Skin epidermis (tissue), 12 donors: ENCODE measurements around the gene MPDU1.

Experiments
- H3K27ac ChIP-seq, 21 experiments: fragments of 200-600 bp; sonication (generic) in 11 of 21; one replicate each; pipeline ENCODE4 v1.5.0; 2020; ENCODE audit warnings: mild to moderate bottlenecking in 3 of 21, inconsistent platforms in 2 of 21, moderate library complexity in 2 of 21
- H3K4me3 ChIP-seq, 7 experiments: fragments of 200-600 bp; sonication (generic) in 2 of 7; one replicate each; pipeline ENCODE4 v1.5.0; 2020; ENCODE audit warnings: inconsistent platforms in 2 of 7, mild to moderate bottlenecking in 2 of 7, moderate library complexity in 1 of 7

Gene MPDU1

GRCh38 chr17:7577327-7578199 is 6.1 kb upstream of the MPDU1 start:
- H3K4me3 ChIP-seq = no peak overlapping the region
- H3K27ac ChIP-seq = peak overlapping the region in 3 of 21 experiments; percentile 1 to 27 (median 1)

GRCh38 chr17:7579001-7579833 is 4.4 kb upstream of the MPDU1 start, which contains the start of gene CD68:
Gene CD68, plus strand, starts transcription at chr17:7579638. Its CDS starts 40 bp downstream, at chr17:7579678.
- H3K27ac ChIP-seq = peak within 1 kb of the TSS; percentile 43 to 99 (median 92)
- peak within 1 kb of the TSS; percentile 4 to 57 (median 16) for H3K4me3 ChIP-seq

- Histone ChIP-seq H3K27ac (peak overlapping the region; percentile 43 to 99 (median 92)), H3K4me3 (peak overlapping the region; percentile 4 to 57 (median 16))
Measured at GRCh38 chr17:7579834-7580603, 3.6 kb upstream of the MPDU1 start.

GRCh38 chr17:7580604-7581575 is 2.8 kb upstream of the MPDU1 start:
- peak overlapping the region; percentile 4 to 57 (median 18) for H3K4me3 ChIP-seq
- peak overlapping the region in 20 of 21 experiments; percentile 16 to 99 (median 92) for H3K27ac ChIP-seq

- Histone ChIP-seq H3K4me3 (peak overlapping the region; percentile 32 to 57 (median 46)), H3K27ac (peak overlapping the region; percentile 68 to 99 (median 93))
Measured at GRCh38 chr17:7582396-7583252, 1.0 kb upstream of the MPDU1 start.

- Histone ChIP-seq H3K4me3 (peak overlapping the region in 2 of 7 experiments; percentile 50 to 60), H3K27ac (peak overlapping the region in 18 of 21 experiments; percentile 26 to 92 (median 83))
Measured at GRCh38 chr17:7586673-7587419, 3.2 kb downstream of the MPDU1 start.

- peak overlapping the region in 6 of 7 experiments; percentile 30 to 60 (median 48) for H3K4me3 ChIP-seq
- H3K27ac ChIP-seq = peak overlapping the region in 20 of 21 experiments; percentile 28 to 92 (median 84)
Measured at GRCh38 chr17:7587420-7588151, 3.9 kb downstream of the MPDU1 start.

- H3K27ac ChIP-seq = peak overlapping the region; percentile 28 to 92 (median 83)
Measured at GRCh38 chr17:7588553-7589203, 5.0 kb downstream of the MPDU1 start.

GRCh38 chr17:7589204-7589868 is 5.7 kb downstream of the MPDU1 start:
- H3K4me3 ChIP-seq = peak overlapping the region; percentile 30 to 60 (median 47)
- H3K27ac ChIP-seq = peak overlapping the region; percentile 28 to 92 (median 83)

More at GRCh38 chr17:7588553-7589203, 5.0 kb downstream of the MPDU1 start:
- peak overlapping the region; percentile 30 to 60 (median 47) for H3K4me3 ChIP-seq

- Histone ChIP-seq H3K4me3 (peak within 1 kb of the TSS; percentile 30 to 60 (median 47)), H3K27ac (peak within 1 kb of the TSS; percentile 36 to 92 (median 83))
Measured at GRCh38 chr17:7589891-7590691, 6.4 kb downstream of the MPDU1 start, which contains the start of gene SOX15. Gene SOX15, minus strand, starts transcription at chr17:7590094. Its CDS starts 418 bp downstream, at chr17:7589676.

- Histone ChIP-seq H3K27ac (peak overlapping the region in 15 of 21 experiments; percentile 13 to 89 (median 80)), H3K4me3 (no peak overlapping the region)
Measured at GRCh38 chr17:7590743-7591142, 7.1 kb downstream of the MPDU1 start.

- Histone ChIP-seq H3K27ac (peak overlapping the region in 10 of 21 experiments; percentile 3 to 89 (median 83)), H3K4me3 (no peak overlapping the region)
Measured at GRCh38 chr17:7591596-7591995, 7.9 kb downstream of the MPDU1 start.

GRCh38 chr17:7592422-7593021 is 8.9 kb downstream of the MPDU1 start:
- no peak overlapping the region for H3K27ac ChIP-seq
- H3K4me3 ChIP-seq = no peak overlapping the region
